Caco-2 (cell line): ENCODE data around the gene TMEM63B. TPM values are rescaled to one million over a fixed set of nuclear protein-coding genes. Genes with fewer than 3 reads are reported as not detected.
A peak's percentile ranks its signal among the peaks of the same experiment; 100 is the strongest.

Experiments used
- BruUV-seq: library from RNA; stranded (reverse); fragments of 400-500 nt; replicated peaks from 2 replicates; lab custom pipeline; 2021; lab: Mats Ljungman, UMichigan
- CTCF ChIA-PET: fragments of 300-600 bp; sonication (Branson Sonifier 250); formaldehyde crosslinking; loops from one replicate; lab custom pipeline; 2022; ENCODE audit warnings: antibody characterized with exemption; lab: Charles Lee
- POLR2A ChIA-PET: fragments of 300-600 bp; sonication (Branson Sonifier 250); formaldehyde crosslinking; loops from one replicate; lab custom pipeline; 2022; ENCODE audit warnings: antibody characterized with exemption; lab: Charles Lee
- DNase-seq, 2 experiments: peaks; one replicate each; pipeline versions ENCODE4 v3.0.0 to v3.0.0-alpha.2; 2020 to 2022
- H3K27me3 ChIP-seq: replicated peaks from 2 replicates; pipeline ENCODE4 v1.6.0; 2011; ENCODE audit warnings: low read length; ENCODE audit not compliant: control insufficient read depth, insufficient read depth
- H3K36me3 ChIP-seq: 2 replicates; pipeline ENCODE4 v1.5.1; 2011; ENCODE audit warnings: low read length; ENCODE audit not compliant: control insufficient read depth, insufficient read depth
- H3K4me1 ChIP-seq: fragments of 250-450 bp; sonication (Bioruptor Pico); 2 replicates; pipeline ENCODE4 v1.5.1; 2020; ENCODE audit warnings: mild to moderate bottlenecking
- H3K4me3 ChIP-seq: 2 replicates; pipeline ENCODE4 v1.5.1; 2011; ENCODE audit warnings: low read depth, mild to moderate bottlenecking, control low read depth, low read length
- H3K9me3 ChIP-seq: fragments of 250-450 bp; sonication (Bioruptor Pico); 2 replicates; pipeline ENCODE4 v1.5.1; 2020; ENCODE audit warnings: mild to moderate bottlenecking, moderate library complexity
- H3K27ac Mint-ChIP-seq: one replicate; pipeline ENCODE4 v1.8.0; 2022; ENCODE audit warnings: mixed read lengths; ENCODE audit not compliant: unreplicated experiment
- H3K27me3 Mint-ChIP-seq: one replicate; pipeline ENCODE4 v1.8.0; 2022; ENCODE audit warnings: mixed read lengths; ENCODE audit not compliant: insufficient read depth, unreplicated experiment
- H3K36me3 Mint-ChIP-seq: one replicate; pipeline ENCODE4 v1.8.0; 2022; ENCODE audit warnings: mild to moderate bottlenecking, mixed read lengths; ENCODE audit not compliant: insufficient read depth, unreplicated experiment
- H3K4me1 Mint-ChIP-seq: one replicate; pipeline ENCODE4 v1.8.0; 2022; ENCODE audit warnings: low read depth, mixed read lengths; ENCODE audit not compliant: unreplicated experiment
- H3K4me3 Mint-ChIP-seq: one replicate; pipeline ENCODE4 v1.8.0; 2022; ENCODE audit warnings: mild to moderate bottlenecking, moderate library complexity, mixed read lengths; ENCODE audit not compliant: unreplicated experiment
- H3K9me3 Mint-ChIP-seq: one replicate; pipeline ENCODE4 v1.8.0; 2022; ENCODE audit warnings: mixed read lengths; ENCODE audit not compliant: unreplicated experiment
- intact Hi-C: fragments of 100-400 bp; cut with micrococcal nuclease; formaldehyde crosslinking; loops from one replicate; pipeline ENCODE4 v1.10.0; 2022; ENCODE audit not compliant: unreplicated experiment
- total RNA-seq: library from RNA; stranded (reverse); gene quantifications from 2 replicates; pipeline ENCODE4 v1.2.3, GENCODE V29; 2022
- TF ChIP-seq, protein P1 (sequence below), 2 experiments: fragments of 200-600 bp in 1 of 2; IDR thresholded peaks; 1 replicate in 1 of 2; 2 replicates in 1 of 2; pipeline versions ENCODE4 v1.5.1 to v1.8.0; 2011 to 2022; ENCODE audit warnings: antibody characterized with exemption in 1 of 2, control low read depth in 1 of 2, inconsistent platforms in 1 of 2, low read depth in 1 of 2, low read length in 1 of 2, mild to moderate bottlenecking in 1 of 2, moderate library complexity in 1 of 2; ENCODE audit not compliant: insufficient read depth in 1 of 2, severe bottlenecking in 1 of 2, unreplicated experiment in 1 of 2

Gene TMEM63B
- total RNA-seq, 1 experiment from 2014 or later: 28.2 TPM

- POLR2A ChIA-PET: no interaction called here
Observed at GRCh38 chr6:44152533-44152932, 25.2 kb downstream of the TMEM63B start.

DNA sequence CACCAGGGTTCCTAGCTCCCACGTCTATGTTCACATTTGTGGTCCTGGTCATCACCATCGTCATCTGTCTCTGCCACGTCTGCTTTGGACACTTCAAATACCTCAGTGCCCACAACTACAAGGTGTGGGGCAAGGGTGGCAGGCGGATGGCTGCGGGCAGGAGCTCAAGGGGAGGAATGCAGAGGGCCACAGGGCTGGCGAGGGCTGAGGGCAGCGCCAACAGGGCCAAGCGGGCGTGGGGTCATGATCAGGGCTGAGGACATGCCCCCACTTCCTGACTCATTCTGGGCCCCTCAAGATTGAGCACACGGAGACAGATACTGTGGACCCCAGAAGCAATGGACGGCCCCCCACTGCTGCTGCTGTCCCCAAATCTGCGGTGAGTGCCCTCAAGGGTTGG lies 26.7 kb downstream of the TMEM63B start:
- Histone ChIP-seq H3K27me3 (no peaks in the 10 kb centered on the region), H3K9me3 (no peaks in the 10 kb centered on the region), H3K4me1 (peaks cover 17% of the 10 kb centered on the region), H3K36me3 (peaks cover 2% of the 10 kb centered on the region; the same call in 1 of the 2 replicates), H3K4me3 (no peak overlapping the region)
- no TSS peak for BruUV-seq
- no peak for DNase-seq
- ChIA-PET CTCF (interaction anchor here (1.1 kb wide), 1 partner anchor 58 kb away, joined by 4 read pairs; no protein-coding TSS in a partner anchor), POLR2A (no interaction called here)
- H3K27ac Mint-ChIP-seq: no peak overlapping the region
- H3K27me3 Mint-ChIP-seq: no peaks in the 10 kb centered on the region
- peaks cover 13% of the 10 kb centered on the region for H3K36me3 Mint-ChIP-seq
- TF ChIP-seq, protein P1, sequence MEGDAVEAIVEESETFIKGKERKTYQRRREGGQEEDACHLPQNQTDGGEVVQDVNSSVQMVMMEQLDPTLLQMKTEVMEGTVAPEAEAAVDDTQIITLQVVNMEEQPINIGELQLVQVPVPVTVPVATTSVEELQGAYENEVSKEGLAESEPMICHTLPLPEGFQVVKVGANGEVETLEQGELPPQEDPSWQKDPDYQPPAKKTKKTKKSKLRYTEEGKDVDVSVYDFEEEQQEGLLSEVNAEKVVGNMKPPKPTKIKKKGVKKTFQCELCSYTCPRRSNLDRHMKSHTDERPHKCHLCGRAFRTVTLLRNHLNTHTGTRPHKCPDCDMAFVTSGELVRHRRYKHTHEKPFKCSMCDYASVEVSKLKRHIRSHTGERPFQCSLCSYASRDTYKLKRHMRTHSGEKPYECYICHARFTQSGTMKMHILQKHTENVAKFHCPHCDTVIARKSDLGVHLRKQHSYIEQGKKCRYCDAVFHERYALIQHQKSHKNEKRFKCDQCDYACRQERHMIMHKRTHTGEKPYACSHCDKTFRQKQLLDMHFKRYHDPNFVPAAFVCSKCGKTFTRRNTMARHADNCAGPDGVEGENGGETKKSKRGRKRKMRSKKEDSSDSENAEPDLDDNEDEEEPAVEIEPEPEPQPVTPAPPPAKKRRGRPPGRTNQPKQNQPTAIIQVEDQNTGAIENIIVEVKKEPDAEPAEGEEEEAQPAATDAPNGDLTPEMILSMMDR (IDR thresholded peaks at IDR 0.05; ENCODE audit: insufficient read depth in 1 of 2, low read depth in 1 of 2, low read length in 1 of 2, severe bottlenecking in 1 of 2, unreplicated experiment in 1 of 2): no peak
- intact Hi-C loops: no loop called here
- H3K9me3 Mint-ChIP-seq: no peaks in the 10 kb centered on the region
- H3K4me3 Mint-ChIP-seq: no peak overlapping the region
- peaks cover 13% of the 10 kb centered on the region for H3K4me1 Mint-ChIP-seq

More at GRCh38 chr6:44152533-44152932, 25.2 kb downstream of the TMEM63B start:
- no peak for DNase-seq
- H3K4me3 Mint-ChIP-seq: no peak overlapping the region
- no peak overlapping the region for H3K27ac Mint-ChIP-seq
- H3K36me3 Mint-ChIP-seq: peaks cover 13% of the 10 kb centered on the region
- H3K27me3 ChIP-seq: no peaks in the 10 kb centered on the region
- H3K9me3 Mint-ChIP-seq: no peaks in the 10 kb centered on the region
- TF ChIP-seq, protein P1 (IDR thresholded peaks at IDR 0.05; ENCODE audit: insufficient read depth in 1 of 2, low read depth in 1 of 2, low read length in 1 of 2, severe bottlenecking in 1 of 2, unreplicated experiment in 1 of 2): no peak
- H3K36me3 ChIP-seq: peaks cover 2% of the 10 kb centered on the region; the same call in 1 of the 2 replicates
- no TSS peak for BruUV-seq
- peaks cover 17% of the 10 kb centered on the region for H3K4me1 ChIP-seq
- no peak overlapping the region for H3K4me3 ChIP-seq
- intact Hi-C loops: no loop called here
- CTCF ChIA-PET: no interaction called here
- peaks cover 13% of the 10 kb centered on the region for H3K4me1 Mint-ChIP-seq
- H3K9me3 ChIP-seq: no peaks in the 10 kb centered on the region
- no peaks in the 10 kb centered on the region for H3K27me3 Mint-ChIP-seq

- TF ChIP-seq, protein P1 (IDR thresholded peaks at IDR 0.05; ENCODE audit: insufficient read depth in 1 of 2, low read depth in 1 of 2, low read length in 1 of 2, severe bottlenecking in 1 of 2, unreplicated experiment in 1 of 2): no peak
- intact Hi-C loops: loop anchor here (1.0 to 2.0 kb wide), 2 partner anchors 28 to 60 kb away; no protein-coding TSS in a partner anchor
- Mint-ChIP-seq H3K36me3 (peaks cover 6% of the 10 kb centered on the region), H3K9me3 (no peaks in the 10 kb centered on the region), H3K27me3 (no peaks in the 10 kb centered on the region), H3K4me1 (peaks cover 13% of the 10 kb centered on the region), H3K27ac (peak overlapping the region; percentile 50), H3K4me3 (peak overlapping the region; percentile 15)
- H3K9me3 ChIP-seq: no peaks in the 10 kb centered on the region
- H3K4me3 ChIP-seq: no peak overlapping the region
- BruUV-seq: no TSS peak
- H3K4me1 ChIP-seq: peaks cover 17% of the 10 kb centered on the region
- peak; percentile 68 to 83 for DNase-seq
- ChIA-PET CTCF (interaction anchor here (0.7 to 1.7 kb wide), 4 partner anchors 60 to 81 kb away, joined by 3 to 4 read pairs (median 3); partner anchors contain the start of gene SLC29A1), POLR2A (interaction anchor here (1.0 to 1.1 kb wide), 3 partner anchors 29 to 100 kb away, joined by 3 to 4 read pairs (median 3); partner anchors contain the start of genes HSP90AB1, MRPL14 and TMEM63B)
- H3K27me3 ChIP-seq: no peaks in the 10 kb centered on the region
- H3K36me3 ChIP-seq: peaks cover 2% of the 10 kb centered on the region; the same call in 1 of the 2 replicates
Observed at GRCh38 chr6:44156494-44157151, 29.3 kb downstream of the TMEM63B start.
